Measurements from ENCODE around the gene TIMM13. TPM values are rescaled to one million over a fixed set of nuclear protein-coding genes. Genes with fewer than 3 reads are reported as not detected.
"Not testable (repeated sequence)": the region's sequence is repeated elsewhere in the genome, so short reads cannot be mapped to it uniquely, and the experiment has no call there.

TIMM13 gene
- 1,450 TPM for polyA plus RNA-seq (2012; ENCODE audit: insufficient read depth, insufficient read length, low read depth)

DNA sequence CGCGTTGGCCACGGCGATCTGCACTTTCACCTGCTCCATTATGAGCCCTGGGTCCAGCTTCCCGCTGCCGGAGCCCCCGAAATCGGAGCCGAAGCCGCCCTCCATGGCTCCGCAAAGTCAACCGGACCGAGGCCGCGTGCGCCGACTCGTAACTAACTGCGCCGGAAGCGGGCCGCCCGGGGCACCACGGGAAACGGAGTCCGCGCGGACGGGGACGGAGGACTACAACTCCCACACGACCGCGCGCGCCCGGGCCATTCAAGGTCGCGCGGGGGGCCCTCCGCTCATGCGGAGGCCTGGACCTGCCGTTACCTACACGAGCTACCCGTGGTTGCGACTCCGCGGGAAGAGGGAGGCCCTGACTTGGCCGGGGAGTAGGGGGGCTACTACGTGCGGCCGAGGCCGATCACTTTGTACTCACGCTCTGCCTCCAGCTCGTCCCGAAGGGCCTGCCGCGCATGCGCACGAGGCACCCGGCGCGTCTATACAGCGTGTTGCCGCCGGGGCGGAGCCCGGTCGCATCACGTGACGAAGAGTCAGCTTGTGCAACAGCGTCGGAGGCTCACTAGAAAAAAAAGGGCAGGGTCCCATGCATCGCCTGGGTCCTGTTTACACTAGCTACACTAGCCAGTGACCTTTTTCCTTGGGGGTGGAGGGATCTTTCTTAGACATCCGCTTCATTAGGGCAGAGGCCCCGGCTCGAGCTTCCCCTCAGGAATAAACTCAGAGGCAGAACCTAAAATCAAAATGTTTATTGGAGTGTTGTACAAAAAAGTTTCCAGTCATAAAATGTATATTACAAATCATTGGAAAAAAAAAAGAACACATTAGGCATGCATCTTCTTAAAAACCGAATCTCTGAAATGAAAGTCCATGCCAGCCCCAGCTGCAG is at the start of gene TIMM13:
Gene TIMM13, minus strand, starts transcription at position 158 of the 892 bp plus-strand sequence. Its CDS starts 53 bp downstream, at position 105.
- peaks cover 6% of the 10 kb centered on the region for H3K4me1 ChIP-seq
- no peaks in the 10 kb centered on the region for H3K9me3 ChIP-seq
- H3K36me3 ChIP-seq, result peaks cover 45% of the 10 kb centered on the region

DNA sequence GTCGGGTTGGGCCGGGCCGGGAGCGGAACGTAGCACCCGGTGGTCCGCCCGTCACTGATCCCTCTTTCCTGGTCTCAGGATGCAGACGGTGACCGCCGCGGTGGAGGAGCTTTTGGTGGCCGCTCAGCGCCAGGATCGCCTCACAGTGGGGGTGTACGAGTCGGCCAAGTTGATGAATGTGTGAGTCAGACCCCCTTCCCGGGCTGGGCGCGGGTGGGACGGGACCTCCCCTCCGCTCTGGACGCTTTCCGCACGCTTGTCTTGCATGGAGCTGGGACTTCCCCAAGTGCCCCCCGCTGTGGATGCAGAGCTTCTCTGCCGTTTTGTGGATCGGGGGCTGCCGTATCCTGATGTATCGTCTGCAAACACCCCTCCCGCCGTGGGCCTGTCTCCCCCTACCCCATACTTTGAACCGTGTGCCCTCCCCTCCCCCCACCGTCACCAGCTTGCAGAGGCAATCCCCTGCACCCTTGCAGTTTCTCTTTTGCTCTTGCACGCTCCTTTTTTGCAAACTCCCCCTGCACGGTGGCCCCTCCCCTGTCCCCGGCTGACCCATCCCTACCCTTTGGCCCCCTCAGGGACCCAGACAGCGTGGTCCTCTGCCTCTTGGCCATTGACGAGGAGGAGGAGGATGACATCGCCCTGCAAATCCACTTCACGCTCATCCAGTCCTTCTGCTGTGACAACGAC is 49.2 kb upstream of the TIMM13 start:
- Histone ChIP-seq H3K4me3 (ENCODE audit: low read depth, low read length) (peak overlapping the region; percentile 89), H3K4me1 (no peaks in the 10 kb centered on the region), H3K36me3 (no peaks in the 10 kb centered on the region), H3K27me3 (peaks cover 15% of the 10 kb centered on the region), H3K9me3 (no peaks in the 10 kb centered on the region)
- peak; percentile 38 for DNase-seq
- TF ChIP-seq CTCF (IDR thresholded peaks at IDR 0.05; ENCODE audit: low read depth, low read length), result no peak

More for the DNA sequence above, at the start of gene TIMM13:
- peak; percentile 99 for DNase-seq
- no peak for TF ChIP-seq CTCF (IDR thresholded peaks at IDR 0.05; ENCODE audit: low read depth, low read length)
- Histone ChIP-seq H3K4me3 (ENCODE audit: low read depth, low read length) (peak within 1 kb of the TSS; percentile 88), H3K27me3 (no peaks in the 10 kb centered on the region)

DNA sequence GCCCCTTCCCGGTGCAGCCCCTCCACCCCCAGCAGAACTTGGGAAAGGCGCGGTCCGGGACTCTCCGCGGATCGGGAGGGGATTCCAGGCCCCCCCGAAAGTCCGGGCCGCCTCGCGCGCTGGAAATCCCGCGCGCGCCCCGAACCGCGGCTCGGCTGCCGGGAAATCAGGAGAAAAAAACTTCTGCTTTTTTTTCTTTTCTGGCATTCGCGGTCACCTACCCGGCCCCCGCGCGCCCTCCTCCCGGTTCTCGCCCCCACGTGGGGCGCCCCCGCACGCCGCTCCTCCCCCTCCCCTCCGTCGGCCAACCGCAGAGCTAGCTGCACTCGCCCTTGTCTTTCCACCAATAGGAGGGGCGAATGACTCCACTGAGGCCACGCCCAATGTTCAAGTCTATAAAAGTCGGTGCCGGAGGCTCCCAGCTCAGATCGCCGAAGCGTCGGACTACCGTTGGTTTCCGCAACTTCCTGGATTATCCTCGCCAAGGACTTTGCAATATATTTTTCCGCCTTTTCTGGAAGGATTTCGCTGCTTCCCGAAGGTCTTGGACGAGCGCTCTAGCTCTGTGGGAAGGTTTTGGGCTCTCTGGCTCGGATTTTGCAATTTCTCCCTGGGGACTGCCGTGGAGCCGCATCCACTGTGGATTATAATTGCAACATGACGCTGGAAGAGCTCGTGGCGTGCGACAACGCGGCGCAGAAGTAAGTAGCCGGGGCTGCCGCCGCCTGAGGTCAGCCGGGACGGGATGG is 48.5 kb upstream of the TIMM13 start, which contains the start of gene GADD45B:
Gene GADD45B, plus strand, starts transcription at position 426 of the 749 bp plus-strand sequence. Its CDS starts 232 bp downstream, at position 658.
- TF ChIP-seq CTCF (IDR thresholded peaks at IDR 0.05; ENCODE audit: low read depth, low read length), result no peak
- H3K27me3 ChIP-seq, result peaks cover 15% of the 10 kb centered on the region
- H3K9me3 ChIP-seq, result no peaks in the 10 kb centered on the region
- no peaks in the 10 kb centered on the region for H3K36me3 ChIP-seq
- no peaks in the 10 kb centered on the region for H3K4me1 ChIP-seq
- peak within 1 kb of the TSS; percentile 89 for H3K4me3 ChIP-seq (ENCODE audit: low read depth, low read length)
- peak; percentile 97 for DNase-seq

DNA sequence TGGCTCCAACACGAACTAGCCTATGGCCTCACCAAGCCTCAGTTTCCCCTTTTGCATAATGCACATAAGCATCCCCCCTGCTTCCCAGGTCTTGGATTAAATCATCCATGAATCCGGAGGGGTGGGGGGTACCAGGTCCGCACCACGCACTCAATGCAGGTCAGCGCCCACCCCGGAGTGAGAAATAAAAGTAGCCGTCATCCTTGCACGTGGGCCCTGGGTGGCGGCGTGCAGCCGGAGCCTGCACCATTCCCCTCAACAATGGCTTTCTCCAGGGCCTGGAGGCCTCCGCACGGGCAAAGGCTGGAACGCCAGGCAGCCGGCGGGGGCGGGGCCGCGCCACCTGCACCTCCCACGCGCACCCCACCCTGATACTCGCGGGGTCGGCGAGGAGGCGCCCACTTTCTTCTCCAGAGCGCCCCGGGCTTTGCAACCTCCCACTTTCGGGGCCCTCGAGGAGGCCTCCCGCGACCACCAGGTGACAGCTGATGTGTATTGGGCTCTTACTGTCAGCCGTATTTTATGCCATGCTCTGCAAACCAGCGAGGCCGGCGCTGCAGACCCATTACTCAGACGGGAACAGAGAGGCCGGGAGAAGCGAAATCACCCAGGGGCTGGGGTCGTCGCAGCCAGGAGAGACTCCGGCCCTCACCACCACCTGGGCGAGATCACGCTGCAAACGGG is 47.8 kb upstream of the TIMM13 start:
- TF ChIP-seq CTCF (IDR thresholded peaks at IDR 0.05; ENCODE audit: low read depth, low read length), result no peak
- DNase-seq, result peak; percentile 66
- Histone ChIP-seq H3K4me1 (no peaks in the 10 kb centered on the region), H3K9me3 (no peaks in the 10 kb centered on the region), H3K36me3 (no peaks in the 10 kb centered on the region), H3K27me3 (peaks cover 15% of the 10 kb centered on the region), H3K4me3 (ENCODE audit: low read depth, low read length) (peak overlapping the region; percentile 89)

DNA sequence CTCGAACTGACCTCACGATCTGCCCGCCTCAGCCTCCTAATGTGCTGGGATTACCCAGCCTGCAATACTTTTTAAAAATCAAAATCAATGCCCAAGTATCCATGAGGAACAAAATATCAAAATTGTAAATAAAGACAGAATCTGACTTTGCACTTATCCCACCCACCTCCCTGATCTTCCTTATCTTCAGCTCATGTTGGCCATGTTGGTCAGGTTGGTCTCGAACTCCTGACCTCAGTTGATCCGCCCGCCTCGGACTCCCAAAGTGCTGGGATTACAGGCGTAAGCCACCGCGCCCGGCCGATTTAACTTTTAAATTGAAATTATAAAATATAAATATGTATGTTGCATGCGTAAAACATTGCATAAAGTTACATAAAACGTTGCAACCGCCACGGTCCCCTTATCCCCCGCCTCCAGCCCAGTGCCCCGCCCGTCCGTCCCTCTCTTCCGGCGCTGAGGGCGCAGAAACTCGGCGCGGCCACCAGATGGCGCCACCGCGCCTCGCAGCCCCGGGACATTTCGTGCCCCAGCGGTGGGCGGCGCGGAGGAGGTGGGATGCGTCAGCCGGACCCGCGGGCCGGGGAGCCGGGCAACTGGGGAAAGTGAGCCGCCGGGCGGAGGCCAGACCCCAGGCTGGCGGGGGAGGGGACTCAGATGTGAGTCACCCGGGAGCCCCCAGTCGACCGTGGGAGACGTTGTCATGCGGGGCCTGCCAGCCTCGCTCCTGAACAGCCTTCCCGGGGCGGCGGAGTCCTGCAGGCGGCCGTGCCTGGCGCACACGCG is 47.0 kb upstream of the TIMM13 start:
- Histone ChIP-seq H3K4me3 (ENCODE audit: low read depth, low read length) (peak overlapping the region; percentile 89), H3K4me1 (no peaks in the 10 kb centered on the region), H3K9me3 (no peaks in the 10 kb centered on the region), H3K27me3 (peaks cover 15% of the 10 kb centered on the region), H3K36me3 (no peaks in the 10 kb centered on the region)
- TF ChIP-seq CTCF (IDR thresholded peaks at IDR 0.05; ENCODE audit: low read depth, low read length), result peak; percentile 83
- DNase-seq, result peak; percentile 96

- not testable (repeated sequence) for H3K36me3 ChIP-seq; H3K9me3 ChIP-seq; H3K4me1 ChIP-seq; DNase-seq; H3K4me3 ChIP-seq (ENCODE audit: low read depth, low read length); H3K27me3 ChIP-seq
Observed at GRCh38 chr19:2469915-2470200, 42.5 kb upstream of the TIMM13 start.

Measured in BE2C (cell line).